AG10803 (cell line): ENCODE results near the gene RFC2.

Experiments
- DNase-seq: peaks from one replicate; pipeline ENCODE4 v3.0.0; 2010; ENCODE audit warnings: low read depth
- H3K4me3 ChIP-seq: 2 replicates; pipeline ENCODE4 v1.5.1; 2011; ENCODE audit warnings: mild to moderate bottlenecking, low read length, control low read depth
- CTCF ChIP-seq: conservative IDR thresholded peaks from 2 replicates; pipeline ENCODE4 v1.5.1; 2011; ENCODE audit warnings: mild to moderate bottlenecking, low read length, control low read depth, inconsistent platforms

The RFC2 gene

DNA sequence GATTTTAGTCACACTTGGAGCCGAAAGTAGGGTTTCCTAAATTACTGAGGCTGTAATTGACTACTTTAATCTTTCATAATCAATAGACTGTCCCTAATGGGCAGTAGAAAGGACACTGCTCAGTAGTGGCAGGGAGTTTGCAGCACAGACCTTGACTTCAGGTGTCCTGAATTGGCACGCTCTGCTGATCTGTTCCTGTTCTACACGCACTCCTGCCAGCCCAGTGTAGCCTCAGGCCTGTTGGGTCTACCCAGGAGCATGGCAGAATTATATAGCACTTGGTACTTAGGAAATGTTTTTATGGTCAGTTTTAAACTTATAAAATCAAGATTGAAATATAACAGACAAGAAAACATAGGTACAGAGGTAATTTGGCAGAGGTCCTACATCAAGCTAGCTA lies 71.1 kb downstream of the RFC2 start:
- no peak overlapping the region for H3K4me3 ChIP-seq
- no peak for TF ChIP-seq CTCF
- no peak for DNase-seq

DNA sequence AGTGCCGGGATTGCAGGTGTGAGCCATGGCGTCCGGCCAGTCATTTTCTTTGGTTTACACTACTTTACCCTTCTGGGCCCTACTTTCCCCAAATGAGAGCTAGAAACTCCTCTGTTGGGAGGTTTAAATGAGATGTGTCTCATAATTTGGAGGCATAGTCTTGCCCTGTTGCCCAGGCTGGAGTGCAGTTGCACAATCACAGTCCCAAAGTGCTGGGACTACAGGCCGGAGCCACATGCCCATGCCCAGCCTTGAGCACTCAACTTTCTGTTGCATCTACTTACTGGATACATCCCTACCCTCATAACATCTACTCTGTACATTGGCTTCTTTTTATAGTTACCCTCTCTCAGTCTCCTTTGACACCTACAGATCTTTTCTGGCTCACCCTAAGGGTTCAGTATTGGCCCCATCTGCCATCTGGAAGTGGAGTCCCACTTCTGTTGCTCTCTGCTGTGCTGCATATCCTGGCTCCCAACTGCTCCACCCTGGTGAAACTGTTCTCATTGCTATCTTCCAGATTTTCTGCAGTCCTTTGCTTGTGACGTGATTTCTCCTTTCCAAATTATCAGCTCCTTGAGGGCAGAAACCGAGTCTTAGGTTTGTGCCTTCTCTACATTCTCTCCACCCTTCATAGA lies 71.6 kb downstream of the RFC2 start:
- TF ChIP-seq CTCF, result no peak
- no peak for DNase-seq
- H3K4me3 ChIP-seq, result no peak overlapping the region

GRCh38 chr7:74181821-74182220 lies 72.4 kb downstream of the RFC2 start:
- no peak for DNase-seq
- TF ChIP-seq CTCF, result no peak
- H3K4me3 ChIP-seq, result no peak overlapping the region
